IMR-90 (cell line): Measurements from ENCODE around the gene HPN. TPM values are rescaled to one million over a fixed set of nuclear protein-coding genes. Genes with fewer than 3 reads are reported as not detected.

Experiments
- ATAC-seq: fragments of 200-7000 bp; cut with Tn5 transposase; 2 replicates; pipeline ENCODE4 v1.9.1; 2020; ENCODE audit warnings: low read depth, mild to moderate bottlenecking, moderate library complexity
- BruUV-seq: library from RNA; stranded (reverse); fragments of 400-500 nt; replicated peaks from 2 replicates; lab custom pipeline; 2021; lab: Mats Ljungman, UMichigan
- CTCF ChIA-PET: fragments of 300-600 bp; formaldehyde crosslinking; extraction: SDS; loops from one replicate; lab custom pipeline; 2021; ENCODE audit warnings: antibody characterized with exemption; lab: Yijun Ruan, JAX
- POLR2A ChIA-PET: fragments of 300-600 bp; sonication (Branson Sonifier 250); formaldehyde crosslinking; loops from one replicate; lab custom pipeline; 2022; ENCODE audit warnings: antibody characterized with exemption; ENCODE audit not compliant: unreplicated experiment; lab: Charles Lee
- DNase-seq: peaks from one replicate; pipeline ENCODE4 v3.0.0; 2013
- H2AFZ ChIP-seq: replicated peaks from 2 replicates; pipeline ENCODE3; 2013; ENCODE audit warnings: low read length, mild to moderate bottlenecking; ENCODE audit not compliant: poor library complexity
- H2AK5ac ChIP-seq: 2 replicates; pipeline ENCODE4 v1.6.1; 2013; ENCODE audit warnings: low read depth, low read length, inconsistent platforms
- H2AK9ac ChIP-seq: replicated peaks from 2 replicates; pipeline ENCODE3; 2013; ENCODE audit warnings: mild to moderate bottlenecking, low read depth, low read length, moderate library complexity; ENCODE audit not compliant: poor library complexity
- H2BK120ac ChIP-seq: 2 replicates; pipeline ENCODE4 v1.6.1; 2013; ENCODE audit warnings: low read depth, low read length, inconsistent platforms
- H2BK15ac ChIP-seq: 3 replicates; pipeline ENCODE4 v1.6.1; 2013; ENCODE audit warnings: low read depth, low read length, inconsistent platforms
- H2BK20ac ChIP-seq: 2 replicates; pipeline ENCODE4 v1.6.1; 2013; ENCODE audit warnings: low read depth, mild to moderate bottlenecking, inconsistent platforms, low read length, moderate library complexity
- H2BK5ac ChIP-seq: 2 replicates; pipeline ENCODE4 v1.6.1; 2013; ENCODE audit warnings: mild to moderate bottlenecking, low read depth, low read length, inconsistent platforms; ENCODE audit not compliant: poor library complexity, severe bottlenecking
- H3K14ac ChIP-seq: replicated peaks from 2 replicates; pipeline ENCODE4 v1.6.1; 2013; ENCODE audit warnings: low read depth, low read length, inconsistent platforms
- H3K18ac ChIP-seq: 2 replicates; pipeline ENCODE4 v1.6.1; 2013; ENCODE audit warnings: low read depth, low read length, control low read depth
- H3K23ac ChIP-seq: 2 replicates; pipeline ENCODE4 v1.6.1; 2013; ENCODE audit warnings: low read depth, low read length, inconsistent platforms
- H3K27ac ChIP-seq: 2 replicates; pipeline ENCODE4 v1.5.1; 2013; ENCODE audit warnings: mild to moderate bottlenecking, control low read depth, low read length; ENCODE audit not compliant: insufficient read depth
- H3K27me3 ChIP-seq: 2 replicates; pipeline ENCODE4 v1.6.1; 2013; ENCODE audit warnings: low read length; ENCODE audit not compliant: control insufficient read depth, insufficient read depth
- H3K36me3 ChIP-seq: 2 replicates; pipeline ENCODE4 v1.6.1; 2013; ENCODE audit warnings: low read length, mixed read lengths; ENCODE audit not compliant: control insufficient read depth, insufficient read depth
- H3K4ac ChIP-seq: 2 replicates; pipeline ENCODE4 v1.6.1; 2013; ENCODE audit warnings: low read depth, low read length, inconsistent platforms
- H3K4me1 ChIP-seq: 2 replicates; pipeline ENCODE4 v1.6.1; 2013; ENCODE audit warnings: low read length, mixed read lengths; ENCODE audit not compliant: control insufficient read depth, insufficient read depth
- H3K4me2 ChIP-seq: 2 replicates; pipeline ENCODE4 v1.6.1; 2013; ENCODE audit warnings: low read depth, mild to moderate bottlenecking, control low read depth, low read length, moderate library complexity
- H3K4me3 ChIP-seq: 2 replicates; pipeline ENCODE4 v1.5.1; 2013; ENCODE audit warnings: low read depth, mild to moderate bottlenecking, control low read depth, low read length, moderate library complexity; ENCODE audit not compliant: insufficient read depth
- H3K56ac ChIP-seq: 2 replicates; pipeline ENCODE4 v1.6.1; 2013; ENCODE audit warnings: low read length, inconsistent platforms; ENCODE audit not compliant: insufficient read depth; ENCODE audit errors: extremely low read depth
- H3K79me1 ChIP-seq, 2 experiments: 2 replicates each; pipeline ENCODE4 v1.6.1; 2013; ENCODE audit warnings: low read length in 2 of 2, inconsistent platforms in 1 of 2, low read depth in 1 of 2
- H3K9ac ChIP-seq: 2 replicates; pipeline ENCODE4 v1.6.1; 2013; ENCODE audit warnings: low read depth, low read length, control low read depth
- H3K9me1 ChIP-seq: 2 replicates; pipeline ENCODE4 v1.6.1; 2013; ENCODE audit warnings: low read length, inconsistent platforms; ENCODE audit not compliant: insufficient read depth
- H3K9me3 ChIP-seq: 2 replicates; pipeline ENCODE4 v1.6.1; 2013; ENCODE audit warnings: low read length; ENCODE audit not compliant: control insufficient read depth, insufficient read depth
- H4K20me1 ChIP-seq: 2 replicates; pipeline ENCODE4 v1.6.1; 2013; ENCODE audit warnings: low read length, inconsistent platforms; ENCODE audit not compliant: insufficient read depth
- H4K5ac ChIP-seq: 2 replicates; pipeline ENCODE4 v1.6.1; 2013; ENCODE audit warnings: mild to moderate bottlenecking, low read depth, low read length, control low read depth
- H4K8ac ChIP-seq, 2 experiments: 2 replicates each; pipeline ENCODE4 v1.6.1; 2013; ENCODE audit warnings: low read depth in 2 of 2, low read length in 2 of 2, control low read depth in 1 of 2, inconsistent platforms in 1 of 2
- H4K91ac ChIP-seq: 2 replicates; pipeline ENCODE4 v1.6.1; 2013; ENCODE audit warnings: low read depth, low read length, inconsistent platforms; ENCODE audit not compliant: insufficient read depth
- BHLHE40 ChIP-seq: fragments of 150-350 bp; IDR thresholded peaks from 2 replicates; pipeline ENCODE4 v1.6.1; 2016; ENCODE audit warnings: mild to moderate bottlenecking, low read depth, low read length
- CEBPB ChIP-seq: IDR thresholded peaks from 2 replicates; pipeline ENCODE4 v1.6.1; 2012; ENCODE audit warnings: low read depth, low read length, improper control_type of control experiment
- CHD1 ChIP-seq: IDR thresholded peaks from 2 replicates; pipeline ENCODE4 v1.6.1; 2012; ENCODE audit warnings: low read depth, low read length, improper control_type of control experiment
- CTCF ChIP-seq: conservative IDR thresholded peaks from 2 replicates; pipeline ENCODE4 v1.5.1; 2012; ENCODE audit warnings: mild to moderate bottlenecking, low read depth, low read length, improper control_type of control experiment
- ELK1 ChIP-seq: fragments of 150-350 bp; IDR thresholded peaks from 2 replicates; pipeline ENCODE4 v1.6.1; 2016; ENCODE audit warnings: low read depth, mild to moderate bottlenecking, low read length, moderate library complexity, borderline replicate concordance
- FOS ChIP-seq: fragments of 150-350 bp; IDR thresholded peaks from 2 replicates; pipeline ENCODE4 v1.6.1; 2016; ENCODE audit warnings: low read depth, low read length
- MAFK ChIP-seq: IDR thresholded peaks from 2 replicates; pipeline ENCODE4 v1.6.1; 2012; ENCODE audit warnings: low read depth, low read length, improper control_type of control experiment
- MAZ ChIP-seq: IDR thresholded peaks from 2 replicates; pipeline ENCODE4 v1.6.1; 2012; ENCODE audit warnings: low read depth, mild to moderate bottlenecking, low read length, improper control_type of control experiment, moderate library complexity, borderline replicate concordance
- MXI1 ChIP-seq: IDR thresholded peaks from 2 replicates; pipeline ENCODE4 v1.6.1; 2012; ENCODE audit warnings: low read depth, mild to moderate bottlenecking, low read length, moderate library complexity, borderline replicate concordance
- NFE2L2 ChIP-seq: fragments of 150-350 bp; IDR thresholded peaks from 2 replicates; pipeline ENCODE4 v1.6.1; 2016; ENCODE audit warnings: low read depth, mild to moderate bottlenecking, low read length
- POLR2A ChIP-seq: IDR thresholded peaks from 2 replicates; pipeline ENCODE4 v1.6.1; 2012; ENCODE audit warnings: mild to moderate bottlenecking, low read depth, low read length
- RAD21 ChIP-seq: IDR thresholded peaks from 2 replicates; pipeline ENCODE4 v1.6.1; 2012; ENCODE audit warnings: low read length, improper control_type of control experiment
- RCOR1 ChIP-seq: IDR thresholded peaks from 2 replicates; pipeline ENCODE4 v1.6.1; 2012; ENCODE audit warnings: mild to moderate bottlenecking, low read length, improper control_type of control experiment; ENCODE audit not compliant: insufficient replicate concordance
- RFX5 ChIP-seq: IDR thresholded peaks from 2 replicates; pipeline ENCODE4 v1.8.0; 2012; ENCODE audit warnings: low read depth, mild to moderate bottlenecking, low read length, moderate library complexity
- SMC3 ChIP-seq: fragments of 150-350 bp; IDR thresholded peaks from 2 replicates; pipeline ENCODE4 v1.6.1; 2016; ENCODE audit warnings: low read depth, mild to moderate bottlenecking, antibody characterized with exemption, low read length, moderate library complexity
- USF2 ChIP-seq: fragments of 150-350 bp; IDR thresholded peaks from 2 replicates; pipeline ENCODE4 v1.6.1; 2017; ENCODE audit warnings: mild to moderate bottlenecking, antibody characterized with exemption, low read length, low read depth
- WGBS, 2 experiments: methylation state at CpG; one replicate each; pipeline versions ENCODE4 v1.1.5 to v1.1.7; 2013; ENCODE audit warnings: missing lambda C conversion rate in 2 of 2; ENCODE audit not compliant: insufficient read length in 1 of 2; ENCODE audit errors: extremely low coverage in 2 of 2; 5-methylcytosine and 5-hydroxymethylcytosine counted together
- dilution Hi-C: fragments of 300-500 bp; cut with HindIII; formaldehyde crosslinking; loops from one replicate; pipeline ENCODE4 v1.14.3; 2018; ENCODE audit warnings: low sequenced_read_pairs; ENCODE audit not compliant: unreplicated experiment
- in situ Hi-C: fragments of 300-500 bp; cut with MboI; formaldehyde crosslinking; loops from 3 replicates; pipeline ENCODE4 v1.14.3; 2019; ENCODE audit warnings: low sequenced_read_pairs, inconsistent platforms, mixed read lengths
- intact Hi-C: fragments of 100-400 bp; cut with micrococcal nuclease; formaldehyde crosslinking; loops from 2 replicates; pipeline ENCODE4 v1.10.0; 2022
- polyA plus RNA-seq, 3 experiments: library from polyadenylated mRNA; depleted of rRNA; stranded (reverse); fragments of >200 nt; gene quantifications; 2 replicates each; pipeline ENCODE4 v1.2.3, GENCODE V29; 2012; ENCODE audit warnings: low replicate concordance in 1 of 3
- total RNA-seq: library from RNA; depleted of rRNA; stranded (reverse); fragments of >200 nt; gene quantifications from 2 replicates; pipeline ENCODE4 v1.2.3, GENCODE V29; 2012

Gene HPN
- total and polyA plus RNA-seq, 2 of the 4 experiments (the other 2 are of a cell fraction) = not detected

GRCh38 chr19:35069696-35070095, 28.2 kb downstream of the HPN start:
- H4K91ac ChIP-seq = no peak overlapping the region
- H3K79me1 ChIP-seq = no peaks in the 10 kb centered on the region
- no peaks in the 10 kb centered on the region; the same call in 1 of the 2 replicates for H3K27me3 ChIP-seq
- ATAC-seq = no peak
- H3K9me1 ChIP-seq = no peaks in the 10 kb centered on the region
- no CpG with 5 or more reads among the region's 1 CpG for WGBS, 2 experiments
- H3K14ac ChIP-seq = no peak overlapping the region
- H2AK9ac ChIP-seq = no peak overlapping the region
- H3K27ac ChIP-seq = no peak overlapping the region
- H3K4ac ChIP-seq = no peak overlapping the region
- no peak overlapping the region for H2BK5ac ChIP-seq
- no peak overlapping the region for H4K8ac ChIP-seq
- ChIA-PET CTCF (interaction anchor here (1.1 kb wide), 1 partner anchor 25 kb away, joined by 3 read pairs; no protein-coding TSS in a partner anchor), POLR2A (no interaction called here)
- intact Hi-C loops (no loop called here), dilution Hi-C loops (no loop called here), in situ Hi-C loops (loop anchor here (5.0 kb wide), 1 partner anchor 68 kb away; the partner anchor contains the start of genes FXYD1 and LGI4)
- H2BK120ac ChIP-seq = no peak overlapping the region
- no peaks in the 10 kb centered on the region for H4K20me1 ChIP-seq
- no peak overlapping the region for H3K4me2 ChIP-seq
- H2BK15ac ChIP-seq = no peak overlapping the region
- peaks cover 7% of the 10 kb centered on the region for H3K9me3 ChIP-seq
- no peak overlapping the region for H2AFZ ChIP-seq
- no peaks in the 10 kb centered on the region for H3K36me3 ChIP-seq
- TF ChIP-seq MAFK (no peak), RCOR1 (no peak), POLR2A (no peak), RAD21 (no peak), CEBPB (no peak), MXI1 (no peak), USF2 (no peak), BHLHE40 (no peak), CHD1 (no peak), NFE2L2 (no peak), MAZ (no peak), FOS (no peak), ELK1 (no peak), CTCF (no peak), RFX5 (no peak), SMC3 (no peak)
- H3K4me3 ChIP-seq = no peak overlapping the region
- H3K23ac ChIP-seq = no peak overlapping the region
- no peak overlapping the region for H4K5ac ChIP-seq
- H2BK20ac ChIP-seq = no peak overlapping the region
- H2AK5ac ChIP-seq = no peak overlapping the region
- peak; percentile 8 for DNase-seq
- BruUV-seq = no TSS peak
- no peak overlapping the region for H3K9ac ChIP-seq
- no peak overlapping the region for H3K56ac ChIP-seq
- peaks cover 4% of the 10 kb centered on the region for H3K4me1 ChIP-seq
- H3K18ac ChIP-seq = no peak overlapping the region
